Measurements from ENCODE around the gene GUCA2B. TPM values are rescaled to one million over a fixed set of nuclear protein-coding genes. Genes with fewer than 3 reads are reported as not detected.

Gene GUCA2B
- total RNA-seq, 2 experiments from 2014 or later = not detected

- H3K36me3 Mint-ChIP-seq (ENCODE audit: low read depth) = no peaks in the 10 kb centered on the region
- no peaks in the 10 kb centered on the region for H3K4me1 Mint-ChIP-seq
- H3K9me3 Mint-ChIP-seq = no peaks in the 10 kb centered on the region
- CTCF ChIA-PET = interaction anchor here (0.6 to 2.6 kb wide), 45 partner anchors 7 to 658 kb away, joined by 3 to 20 read pairs (median 4); partner anchors contain the start of genes GUCA2A and HIVEP3
- H3K27me3 Mint-ChIP-seq = no peaks in the 10 kb centered on the region
- DNase-seq = no peak
- no peak overlapping the region for H3K27ac Mint-ChIP-seq
- POLR2A ChIA-PET = interaction anchor here (1.2 kb wide), 2 partner anchors 362 to 598 kb away, joined by 3 to 4 read pairs; no protein-coding TSS in a partner anchor
- no peak overlapping the region for H3K4me3 Mint-ChIP-seq
These were observed 20.9 kb downstream of the GUCA2B start for GRCh38 chr1:42173961-42174735.

GRCh38 chr1:42175314-42176054, 22.3 kb downstream of the GUCA2B start:
- H3K27me3 Mint-ChIP-seq = no peaks in the 10 kb centered on the region
- H3K4me3 Mint-ChIP-seq = no peak overlapping the region
- H3K36me3 Mint-ChIP-seq (ENCODE audit: low read depth) = no peaks in the 10 kb centered on the region
- H3K9me3 Mint-ChIP-seq = no peaks in the 10 kb centered on the region
- ChIA-PET POLR2A (no interaction called here), CTCF (interaction anchor here (0.9 to 2.6 kb wide), 4 partner anchors 19 to 364 kb away, joined by 3 to 20 read pairs (median 4); no protein-coding TSS in a partner anchor)
- no peak for DNase-seq
- no peak overlapping the region for H3K27ac Mint-ChIP-seq
- H3K4me1 Mint-ChIP-seq = no peaks in the 10 kb centered on the region

- no peaks in the 10 kb centered on the region for H3K9me3 Mint-ChIP-seq
- H3K36me3 Mint-ChIP-seq (ENCODE audit: low read depth) = peaks cover 3% of the 10 kb centered on the region
- H3K4me1 Mint-ChIP-seq = no peaks in the 10 kb centered on the region
- H3K27me3 Mint-ChIP-seq = no peaks in the 10 kb centered on the region
- POLR2A ChIA-PET = no interaction called here
- no peak overlapping the region for H3K27ac Mint-ChIP-seq
- DNase-seq = no peak
- H3K4me3 Mint-ChIP-seq = no peak overlapping the region
- CTCF ChIA-PET = no interaction called here
These were observed 23.8 kb downstream of the GUCA2B start for GRCh38 chr1:42176902-42177519.

- ChIA-PET CTCF (no interaction called here), POLR2A (no interaction called here)
- no peaks in the 10 kb centered on the region for H3K27me3 Mint-ChIP-seq
- no peak overlapping the region for H3K27ac Mint-ChIP-seq
- no peak overlapping the region for H3K4me3 Mint-ChIP-seq
- H3K36me3 Mint-ChIP-seq (ENCODE audit: low read depth) = peaks cover 3% of the 10 kb centered on the region
- no peak for DNase-seq
- H3K4me1 Mint-ChIP-seq = no peaks in the 10 kb centered on the region
- H3K9me3 Mint-ChIP-seq = no peaks in the 10 kb centered on the region
These were observed 24.4 kb downstream of the GUCA2B start for GRCh38 chr1:42177541-42177981.

- Mint-ChIP-seq H3K36me3 (ENCODE audit: low read depth) (peaks cover 3% of the 10 kb centered on the region), H3K9me3 (no peaks in the 10 kb centered on the region), H3K4me1 (no peaks in the 10 kb centered on the region), H3K27ac (no peak overlapping the region), H3K4me3 (no peak overlapping the region), H3K27me3 (no peaks in the 10 kb centered on the region)
- DNase-seq = no peak
- CTCF ChIA-PET = no interaction called here
- POLR2A ChIA-PET = no interaction called here
These were observed 25.0 kb downstream of the GUCA2B start for GRCh38 chr1:42178249-42178648.

- Mint-ChIP-seq H3K4me1 (no peaks in the 10 kb centered on the region), H3K4me3 (no peak overlapping the region), H3K36me3 (ENCODE audit: low read depth) (peaks cover 3% of the 10 kb centered on the region), H3K27ac (no peak overlapping the region), H3K9me3 (no peaks in the 10 kb centered on the region), H3K27me3 (no peaks in the 10 kb centered on the region)
- ChIA-PET CTCF (interaction anchor here (0.8 kb wide), 1 partner anchor 36 kb away, joined by 4 read pairs; no protein-coding TSS in a partner anchor), POLR2A (interaction anchor here (0.6 kb wide), 1 partner anchor 31 kb away, joined by 3 read pairs; no protein-coding TSS in a partner anchor)
- no peak for DNase-seq
These were observed 26.1 kb downstream of the GUCA2B start for GRCh38 chr1:42179275-42179674.

- H3K27me3 Mint-ChIP-seq = no peaks in the 10 kb centered on the region
- no peaks in the 10 kb centered on the region for H3K9me3 Mint-ChIP-seq
- H3K4me3 Mint-ChIP-seq = no peak overlapping the region
- H3K36me3 Mint-ChIP-seq (ENCODE audit: low read depth) = peaks cover 7% of the 10 kb centered on the region
- DNase-seq = no peak
- CTCF ChIA-PET = no interaction called here
- POLR2A ChIA-PET = interaction anchor here (0.6 kb wide), 1 partner anchor 30 kb away, joined by 3 read pairs; no protein-coding TSS in a partner anchor
- no peaks in the 10 kb centered on the region for H3K4me1 Mint-ChIP-seq
- H3K27ac Mint-ChIP-seq = no peak overlapping the region
These were observed 26.7 kb downstream of the GUCA2B start for GRCh38 chr1:42179900-42180329.

GRCh38 chr1:42181687-42182086, 28.5 kb downstream of the GUCA2B start:
- Mint-ChIP-seq H3K4me3 (no peak overlapping the region), H3K9me3 (no peaks in the 10 kb centered on the region), H3K4me1 (peaks cover 6% of the 10 kb centered on the region), H3K27me3 (no peaks in the 10 kb centered on the region), H3K36me3 (ENCODE audit: low read depth) (peaks cover 13% of the 10 kb centered on the region), H3K27ac (no peak overlapping the region)
- DNase-seq = no peak
- POLR2A ChIA-PET = no interaction called here
- CTCF ChIA-PET = interaction anchor here (0.9 kb wide), 1 partner anchor 8 kb away, joined by 3 read pairs; no protein-coding TSS in a partner anchor

GRCh38 chr1:42183210-42183956, 30.2 kb downstream of the GUCA2B start:
- Mint-ChIP-seq H3K27ac (no peak overlapping the region), H3K9me3 (no peaks in the 10 kb centered on the region), H3K27me3 (no peaks in the 10 kb centered on the region), H3K4me1 (peaks cover 6% of the 10 kb centered on the region), H3K36me3 (ENCODE audit: low read depth) (peaks cover 24% of the 10 kb centered on the region), H3K4me3 (no peak overlapping the region)
- ChIA-PET CTCF (interaction anchor here (0.8 to 0.9 kb wide), 2 partner anchors 10 kb away, joined by 4 read pairs; no protein-coding TSS in a partner anchor), POLR2A (no interaction called here)
- no peak for DNase-seq

GRCh38 chr1:42183957-42184268, 30.7 kb downstream of the GUCA2B start:
- no peak for DNase-seq
- H3K9me3 Mint-ChIP-seq = no peaks in the 10 kb centered on the region
- CTCF ChIA-PET = interaction anchor here (0.9 kb wide), 1 partner anchor 10 kb away, joined by 4 read pairs; no protein-coding TSS in a partner anchor
- no peaks in the 10 kb centered on the region for H3K27me3 Mint-ChIP-seq
- POLR2A ChIA-PET = no interaction called here
- no peak overlapping the region for H3K27ac Mint-ChIP-seq
- peaks cover 6% of the 10 kb centered on the region for H3K4me1 Mint-ChIP-seq
- H3K36me3 Mint-ChIP-seq (ENCODE audit: low read depth) = peaks cover 26% of the 10 kb centered on the region
- no peak overlapping the region for H3K4me3 Mint-ChIP-seq

- Mint-ChIP-seq H3K4me1 (peaks cover 6% of the 10 kb centered on the region), H3K27ac (no peak overlapping the region), H3K27me3 (no peaks in the 10 kb centered on the region), H3K9me3 (no peaks in the 10 kb centered on the region), H3K36me3 (ENCODE audit: low read depth) (peaks cover 32% of the 10 kb centered on the region), H3K4me3 (no peak overlapping the region)
- POLR2A ChIA-PET = no interaction called here
- DNase-seq = no peak
- CTCF ChIA-PET = interaction anchor here (0.9 to 1.2 kb wide), 2 partner anchors 11 to 13 kb away, joined by 3 to 4 read pairs; no protein-coding TSS in a partner anchor
These were observed 31.4 kb downstream of the GUCA2B start for GRCh38 chr1:42184616-42185015.

- DNase-seq = no peak
- Mint-ChIP-seq H3K4me1 (peaks cover 7% of the 10 kb centered on the region), H3K27me3 (no peaks in the 10 kb centered on the region), H3K27ac (no peak overlapping the region), H3K36me3 (ENCODE audit: low read depth) (peaks cover 44% of the 10 kb centered on the region), H3K9me3 (no peaks in the 10 kb centered on the region), H3K4me3 (no peak overlapping the region)
- CTCF ChIA-PET = interaction anchor here (1.2 to 1.9 kb wide), 2 partner anchors 13 to 15 kb away, joined by 3 to 10 read pairs; no protein-coding TSS in a partner anchor
- POLR2A ChIA-PET = no interaction called here
These were observed 32.9 kb downstream of the GUCA2B start for GRCh38 chr1:42186152-42186551.
